SK-N-SH treated with all-trans-retinoic acid at 6 μM for 48 hours (cell line): Measurements from ENCODE around the gene CAGE1.

ENCODE experiments used
- ATAC-seq: fragments of 200-7000 bp; cut with Tn5 transposase; 3 replicates; pipeline ENCODE4 v1.9.1; 2020; ENCODE audit warnings: mild to moderate bottlenecking, moderate library complexity
- ARNTL ChIP-seq: fragments of 450-650 bp; formaldehyde crosslinking; IDR thresholded peaks from 2 replicates; pipeline ENCODE4 v1.5.0; 2020; ENCODE audit warnings: low read depth, mild to moderate bottlenecking, moderate library complexity, borderline replicate concordance
- BACH2 ChIP-seq: fragments of 250-450 bp; sonication (Bioruptor Pico); IDR thresholded peaks from 2 replicates; pipeline ENCODE4 v1.9.0; 2021; ENCODE audit warnings: mild to moderate bottlenecking, borderline replicate concordance
- ESRRG ChIP-seq: fragments of 250-450 bp; sonication (Bioruptor Pico); IDR thresholded peaks from 2 replicates; pipeline ENCODE4 v1.6.1; 2021; ENCODE audit warnings: mild to moderate bottlenecking
- GLIS3 ChIP-seq: fragments of 250-450 bp; sonication (Bioruptor Pico); IDR thresholded peaks from 2 replicates; pipeline ENCODE4 v1.5.0; 2020; ENCODE audit warnings: mild to moderate bottlenecking, moderate library complexity
- ISL1 ChIP-seq: fragments of 250-450 bp; sonication (Bioruptor Pico); IDR thresholded peaks from 2 replicates; pipeline ENCODE4 v2.1.2; 2022; ENCODE audit warnings: mild to moderate bottlenecking, moderate library complexity
- PPARA ChIP-seq: fragments of 250-450 bp; sonication (Bioruptor Pico); IDR thresholded peaks from 2 replicates; pipeline ENCODE4 v1.5.0; 2020; ENCODE audit warnings: mild to moderate bottlenecking, borderline replicate concordance
- RARB ChIP-seq: fragments of 250-450 bp; sonication (Bioruptor Pico); IDR thresholded peaks from 2 replicates; pipeline ENCODE4 v1.8.0; 2021; ENCODE audit warnings: mild to moderate bottlenecking, moderate library complexity
- SNAI2 ChIP-seq: fragments of 250-450 bp; sonication (Bioruptor Pico); IDR thresholded peaks from 2 replicates; pipeline ENCODE4 v1.5.0; 2020; ENCODE audit warnings: mild to moderate bottlenecking, moderate library complexity
- TCF4 ChIP-seq: fragments of 250-450 bp; sonication (Bioruptor Pico); IDR thresholded peaks from 2 replicates; pipeline ENCODE4 v1.8.0; 2021; ENCODE audit warnings: mild to moderate bottlenecking, moderate library complexity, borderline replicate concordance
- TOX ChIP-seq: fragments of 250-450 bp; sonication (Bioruptor Pico); IDR thresholded peaks from 2 replicates; pipeline ENCODE4 v1.8.0; 2021; ENCODE audit warnings: mild to moderate bottlenecking, moderate library complexity, borderline replicate concordance
- ZC3H10 ChIP-seq: fragments of 250-450 bp; sonication (Bioruptor Pico); IDR thresholded peaks from 2 replicates; pipeline ENCODE4 v1.5.1; 2021; ENCODE audit warnings: mild to moderate bottlenecking, moderate library complexity
- ZFP3 ChIP-seq: fragments of 250-450 bp; sonication (Bioruptor Pico); IDR thresholded peaks from 2 replicates; pipeline ENCODE4 v1.5.0; 2020; ENCODE audit warnings: mild to moderate bottlenecking, moderate library complexity
- ZFP30 ChIP-seq: fragments of 450-650 bp; formaldehyde crosslinking; IDR thresholded peaks from 2 replicates; pipeline ENCODE4 v1.5.0; 2022; ENCODE audit warnings: mild to moderate bottlenecking, moderate library complexity
- ZNF565 ChIP-seq: fragments of 450-650 bp; formaldehyde crosslinking; conservative IDR thresholded peaks from 2 replicates; pipeline ENCODE4 v1.5.0; 2020; ENCODE audit warnings: low read depth, mild to moderate bottlenecking, moderate library complexity
- ZNF70 ChIP-seq: fragments of 450-650 bp; formaldehyde crosslinking; IDR thresholded peaks from 2 replicates; pipeline ENCODE4 v1.5.0; 2020; ENCODE audit warnings: mild to moderate bottlenecking, moderate library complexity
- ZNF8 ChIP-seq: fragments of 450-650 bp; formaldehyde crosslinking; IDR thresholded peaks from 2 replicates; pipeline ENCODE4 v1.5.0; 2020; ENCODE audit warnings: mild to moderate bottlenecking, moderate library complexity
- TF ChIP-seq, protein P1 (sequence below): fragments of 250-450 bp; sonication (Bioruptor Pico); IDR thresholded peaks from 2 replicates; pipeline ENCODE4 v1.8.0; 2021; ENCODE audit warnings: low read depth, mild to moderate bottlenecking, moderate library complexity, borderline replicate concordance
- TF ChIP-seq, protein P2 (sequence below): fragments of 250-450 bp; sonication (Bioruptor Pico); IDR thresholded peaks from 2 replicates; pipeline ENCODE4 v1.5.1; 2021; ENCODE audit warnings: mild to moderate bottlenecking, moderate library complexity
- TF ChIP-seq, protein P3 (sequence below): fragments of 250-450 bp; sonication (Bioruptor Pico); IDR thresholded peaks from 2 replicates; pipeline ENCODE4 v1.8.0; 2020; ENCODE audit warnings: mild to moderate bottlenecking, moderate library complexity, borderline replicate concordance

CAGE1 gene

DNA sequence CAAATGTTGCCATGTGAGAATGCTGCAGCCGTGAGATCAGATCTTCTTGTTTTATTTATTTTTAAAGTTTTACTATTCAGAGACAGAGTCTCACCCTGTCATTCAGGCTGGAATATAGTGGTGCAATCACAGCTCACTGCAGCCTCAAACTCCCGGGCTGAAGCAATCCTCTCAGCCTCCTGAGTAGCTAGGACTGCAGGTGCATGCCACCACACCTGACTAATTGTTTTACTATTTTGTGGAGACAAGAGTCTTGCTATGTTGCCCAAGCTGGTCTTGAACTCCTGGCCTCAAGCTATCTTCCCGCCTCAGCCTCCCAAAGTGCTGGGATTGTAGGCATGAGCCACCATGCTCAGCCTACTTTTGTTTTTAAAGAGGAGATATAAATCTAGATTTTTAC lies 54.0 kb downstream of the CAGE1 start:
- TF ChIP-seq PPARA (CRISPR knock-in tag) (no peak), ZFP30 (CRISPR knock-in tag) (no peak), GLIS3 (CRISPR knock-in tag) (no peak), TCF4 (CRISPR knock-in tag) (no peak), ZC3H10 (CRISPR knock-in tag) (no peak), ARNTL (no peak), BACH2 (no peak), TOX (CRISPR knock-in tag) (no peak), ESRRG (CRISPR knock-in tag) (no peak)
- TF ChIP-seq, protein P1, sequence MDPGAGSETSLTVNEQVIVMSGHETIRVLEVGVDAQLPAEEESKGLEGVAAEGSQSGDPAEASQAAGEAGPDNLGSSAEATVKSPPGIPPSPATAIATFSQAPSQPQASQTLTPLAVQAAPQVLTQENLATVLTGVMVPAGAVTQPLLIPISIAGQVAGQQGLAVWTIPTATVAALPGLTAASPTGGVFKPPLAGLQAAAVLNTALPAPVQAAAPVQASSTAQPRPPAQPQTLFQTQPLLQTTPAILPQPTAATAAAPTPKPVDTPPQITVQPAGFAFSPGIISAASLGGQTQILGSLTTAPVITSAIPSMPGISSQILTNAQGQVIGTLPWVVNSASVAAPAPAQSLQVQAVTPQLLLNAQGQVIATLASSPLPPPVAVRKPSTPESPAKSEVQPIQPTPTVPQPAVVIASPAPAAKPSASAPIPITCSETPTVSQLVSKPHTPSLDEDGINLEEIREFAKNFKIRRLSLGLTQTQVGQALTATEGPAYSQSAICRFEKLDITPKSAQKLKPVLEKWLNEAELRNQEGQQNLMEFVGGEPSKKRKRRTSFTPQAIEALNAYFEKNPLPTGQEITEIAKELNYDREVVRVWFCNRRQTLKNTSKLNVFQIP (CRISPR knock-in tag) = no peak
- ATAC-seq = no peak

DNA sequence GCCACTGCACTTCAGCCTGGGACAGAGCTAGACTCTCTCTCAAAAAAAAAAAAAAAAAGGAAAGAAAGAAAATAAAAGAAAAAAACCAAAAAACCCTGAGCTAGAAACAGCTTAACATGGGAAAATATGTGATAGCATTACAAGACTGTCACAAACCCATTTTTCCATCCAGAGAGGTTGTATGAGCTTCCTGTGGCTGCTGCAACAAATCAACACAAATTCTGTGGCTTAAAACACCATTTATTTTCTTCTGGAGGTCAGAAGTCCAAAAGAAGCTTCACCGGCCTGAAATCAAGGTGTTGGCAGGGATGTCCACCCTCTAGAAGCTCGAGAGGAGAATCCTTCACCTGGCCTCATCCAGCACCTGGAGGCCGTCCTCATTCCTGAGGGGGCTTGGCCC lies 54.9 kb downstream of the CAGE1 start:
- no peak for ATAC-seq
- no peak for TF ChIP-seq SNAI2 (CRISPR knock-in tag)
- TF ChIP-seq ZFP30 (CRISPR knock-in tag) = no peak
- no peak for TF ChIP-seq TCF4 (CRISPR knock-in tag)
- TF ChIP-seq PPARA (CRISPR knock-in tag) = no peak
- no peak for TF ChIP-seq ESRRG (CRISPR knock-in tag)
- TF ChIP-seq GLIS3 (CRISPR knock-in tag) = no peak
- no peak for TF ChIP-seq ZNF565 (CRISPR knock-in tag)

DNA sequence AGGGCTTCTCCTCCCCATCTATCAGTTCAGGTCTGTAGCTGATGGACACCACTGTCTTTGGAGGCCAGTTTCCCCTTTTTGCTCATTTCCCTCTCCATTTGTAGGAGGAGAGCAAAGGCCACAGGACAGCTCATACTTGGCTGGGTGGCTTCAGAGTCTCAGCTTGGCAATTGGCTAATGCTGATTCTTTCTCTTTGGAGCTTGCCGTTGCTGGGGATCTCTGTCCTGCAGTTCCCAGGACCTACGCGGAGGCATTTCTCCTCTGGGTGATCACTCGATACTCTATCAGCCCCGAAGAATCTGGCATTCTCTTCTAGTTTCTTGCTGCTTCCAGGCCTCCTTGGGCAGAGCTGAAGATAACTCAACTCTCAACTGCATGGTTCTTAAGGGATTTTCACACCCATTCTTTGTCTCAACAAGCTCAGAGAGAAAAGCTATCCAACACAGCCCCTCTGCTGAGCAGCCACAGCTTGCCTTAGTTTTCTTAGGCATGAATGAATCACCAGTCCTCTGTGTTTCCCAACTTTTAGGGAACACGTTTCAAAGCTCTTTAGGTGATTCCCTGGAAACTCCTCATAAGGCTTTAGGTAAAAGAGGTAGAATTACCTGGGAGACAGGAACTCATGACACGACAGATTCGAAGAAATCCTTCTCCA lies 57.3 kb downstream of the CAGE1 start:
- TF ChIP-seq, protein P2, sequence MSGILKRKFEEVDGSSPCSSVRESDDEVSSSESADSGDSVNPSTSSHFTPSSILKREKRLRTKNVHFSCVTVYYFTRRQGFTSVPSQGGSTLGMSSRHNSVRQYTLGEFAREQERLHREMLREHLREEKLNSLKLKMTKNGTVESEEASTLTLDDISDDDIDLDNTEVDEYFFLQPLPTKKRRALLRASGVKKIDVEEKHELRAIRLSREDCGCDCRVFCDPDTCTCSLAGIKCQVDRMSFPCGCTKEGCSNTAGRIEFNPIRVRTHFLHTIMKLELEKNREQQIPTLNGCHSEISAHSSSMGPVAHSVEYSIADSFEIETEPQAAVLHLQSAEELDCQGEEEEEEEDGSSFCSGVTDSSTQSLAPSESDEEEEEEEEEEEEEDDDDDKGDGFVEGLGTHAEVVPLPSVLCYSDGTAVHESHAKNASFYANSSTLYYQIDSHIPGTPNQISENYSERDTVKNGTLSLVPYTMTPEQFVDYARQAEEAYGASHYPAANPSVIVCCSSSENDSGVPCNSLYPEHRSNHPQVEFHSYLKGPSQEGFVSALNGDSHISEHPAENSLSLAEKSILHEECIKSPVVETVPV = no peak
- TF ChIP-seq ZNF70 (CRISPR knock-in tag) (no peak), TOX (CRISPR knock-in tag) (no peak), ESRRG (CRISPR knock-in tag) (no peak)
- ATAC-seq = no peak

DNA sequence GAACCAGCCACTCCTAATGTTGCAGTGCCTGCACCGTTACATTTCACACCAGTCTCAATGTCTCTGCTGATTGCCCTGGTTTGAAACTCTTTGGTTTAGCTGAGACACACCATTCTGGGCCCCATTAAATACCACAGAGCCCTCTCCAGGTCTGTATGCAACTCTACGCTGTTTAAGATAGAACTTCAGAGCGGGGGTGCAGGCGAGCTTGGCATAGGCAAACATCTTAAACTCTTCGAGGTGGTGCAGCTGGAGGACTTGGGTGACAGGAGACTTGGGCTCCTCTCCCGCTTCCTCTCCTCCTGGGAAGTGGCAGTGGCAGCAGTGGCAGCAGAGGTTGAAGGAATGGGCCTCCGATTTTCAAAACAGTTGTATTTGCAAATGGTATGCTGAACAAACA lies 58.1 kb downstream of the CAGE1 start:
- no peak for ATAC-seq
- TF ChIP-seq ZNF565 (CRISPR knock-in tag) (no peak), ZNF8 (CRISPR knock-in tag) (no peak), ZFP30 (CRISPR knock-in tag) (no peak), ZFP3 (CRISPR knock-in tag) (no peak)

DNA sequence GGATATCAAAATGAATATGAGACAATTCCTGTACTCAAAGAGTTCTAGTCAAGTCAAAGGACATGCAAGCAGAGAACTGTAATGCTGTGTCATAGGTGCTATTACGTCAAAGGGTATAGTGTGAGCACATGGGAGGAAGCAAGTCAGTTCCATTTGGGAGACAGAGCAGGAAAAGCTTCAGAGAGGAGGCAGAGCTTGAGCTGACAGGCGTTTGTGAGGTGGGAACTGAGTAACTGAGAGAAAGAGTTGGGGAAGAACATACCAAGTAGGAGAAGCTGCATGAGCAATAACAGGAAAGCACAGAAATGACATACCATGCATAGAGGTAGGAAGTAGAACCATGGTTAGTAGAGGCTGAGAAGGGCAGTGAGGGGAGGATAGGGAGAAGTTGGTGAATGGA lies 61.3 kb downstream of the CAGE1 start:
- TF ChIP-seq TCF4 (CRISPR knock-in tag) (no peak), ESRRG (CRISPR knock-in tag) (no peak), ISL1 (CRISPR knock-in tag) (no peak), ZNF565 (CRISPR knock-in tag) (no peak), ZNF70 (CRISPR knock-in tag) (no peak), RARB (CRISPR knock-in tag) (no peak)
- TF ChIP-seq, protein P3, sequence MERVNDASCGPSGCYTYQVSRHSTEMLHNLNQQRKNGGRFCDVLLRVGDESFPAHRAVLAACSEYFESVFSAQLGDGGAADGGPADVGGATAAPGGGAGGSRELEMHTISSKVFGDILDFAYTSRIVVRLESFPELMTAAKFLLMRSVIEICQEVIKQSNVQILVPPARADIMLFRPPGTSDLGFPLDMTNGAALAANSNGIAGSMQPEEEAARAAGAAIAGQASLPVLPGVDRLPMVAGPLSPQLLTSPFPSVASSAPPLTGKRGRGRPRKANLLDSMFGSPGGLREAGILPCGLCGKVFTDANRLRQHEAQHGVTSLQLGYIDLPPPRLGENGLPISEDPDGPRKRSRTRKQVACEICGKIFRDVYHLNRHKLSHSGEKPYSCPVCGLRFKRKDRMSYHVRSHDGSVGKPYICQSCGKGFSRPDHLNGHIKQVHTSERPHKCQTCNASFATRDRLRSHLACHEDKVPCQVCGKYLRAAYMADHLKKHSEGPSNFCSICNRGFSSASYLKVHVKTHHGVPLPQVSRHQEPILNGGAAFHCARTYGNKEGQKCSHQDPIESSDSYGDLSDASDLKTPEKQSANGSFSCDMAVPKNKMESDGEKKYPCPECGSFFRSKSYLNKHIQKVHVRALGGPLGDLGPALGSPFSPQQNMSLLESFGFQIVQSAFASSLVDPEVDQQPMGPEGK (CRISPR knock-in tag) = no peak
- TF ChIP-seq, protein P2 = no peak
- no peak for ATAC-seq
